NCI-H2081 (cell line): ENCODE results near the gene RASSF3.

ENCODE experiments used
- DNase-seq, 2 experiments: peaks; one replicate each; lab custom pipeline; 2025; lab: John Stamatoyannopoulos, UW

Gene RASSF3

GRCh38 chr12:64724201-64724745, 114.0 kb downstream of the RASSF3 start:
- no peak for DNase-seq

- no peak for DNase-seq
Measured at GRCh38 chr12:64729909-64730587, 119.8 kb downstream of the RASSF3 start.

GRCh38 chr12:64730588-64730969, 120.3 kb downstream of the RASSF3 start:
- no peak for DNase-seq

- DNase-seq: no peak
Measured at GRCh38 chr12:64731683-64732082, 121.4 kb downstream of the RASSF3 start.

GRCh38 chr12:64733857-64734256, 123.6 kb downstream of the RASSF3 start:
- DNase-seq: peak in 1 of 2 experiments; percentile 19

GRCh38 chr12:64735442-64735841, 125.1 kb downstream of the RASSF3 start:
- no peak for DNase-seq

GRCh38 chr12:64736771-64737170, 126.5 kb downstream of the RASSF3 start:
- DNase-seq: no peak

- peak in 1 of 2 experiments; percentile 23 for DNase-seq
Measured at GRCh38 chr12:64737539-64737938, 127.2 kb downstream of the RASSF3 start.

GRCh38 chr12:64739778-64740177, 129.5 kb downstream of the RASSF3 start:
- no peak for DNase-seq

GRCh38 chr12:64740646-64741045, 130.4 kb downstream of the RASSF3 start:
- no peak for DNase-seq

GRCh38 chr12:64742416-64742815, 132.1 kb downstream of the RASSF3 start:
- no peak for DNase-seq

GRCh38 chr12:64743206-64743605, 132.9 kb downstream of the RASSF3 start:
- no peak for DNase-seq

- DNase-seq: no peak
Measured at GRCh38 chr12:64744422-64745258, 134.3 kb downstream of the RASSF3 start.

GRCh38 chr12:64745259-64745807, 135.0 kb downstream of the RASSF3 start:
- DNase-seq: no peak

- DNase-seq: no peak
Measured at GRCh38 chr12:64745980-64746379, 135.7 kb downstream of the RASSF3 start.

GRCh38 chr12:64746663-64747062, 136.4 kb downstream of the RASSF3 start:
- DNase-seq: no peak
